Stomach (tissue), 4 donors: ENCODE results near the gene ATAD3B.

Source experiments
- CTCF ChIP-seq, 7 experiments: fragments of 450-650 bp in 4 of 7; fragments of 200-600 bp in 3 of 7; sonication (generic) in 3 of 7; IDR thresholded peaks; one replicate each; pipeline ENCODE4 v1.5.1; 2016 to 2019; ENCODE audit warnings: antibody characterized with exemption in 7 of 7, control low read depth in 2 of 7, mild to moderate bottlenecking in 1 of 7
- EP300 ChIP-seq: sonication (generic); formaldehyde crosslinking; IDR thresholded peaks from one replicate; pipeline ENCODE4 v1.6.1; 2017; ENCODE audit warnings: antibody characterized with exemption
- POLR2A ChIP-seq, 4 donors: fragments of 450-650 bp; IDR thresholded peaks; one replicate each; pipeline ENCODE4 v1.6.1; 2016; ENCODE audit warnings: antibody characterized with exemption in 4 of 4, control low read depth in 2 of 4, mild to moderate bottlenecking in 1 of 4, moderate library complexity in 1 of 4
- POLR2AphosphoS5 ChIP-seq, 3 donors: sonication (generic); formaldehyde crosslinking; IDR thresholded peaks; one replicate each; pipeline ENCODE4 v1.6.1; 2016; ENCODE audit warnings: antibody characterized with exemption in 3 of 3

GRCh38 chr1:1541956-1542765 is 70.6 kb downstream of the ATAD3B start:
- TF ChIP-seq POLR2A (IDR thresholded peaks at IDR 0.05) (no peak), EP300 (no peak), CTCF (IDR thresholded peaks at IDR 0.05) (no peak), POLR2AphosphoS5 (IDR thresholded peaks at IDR 0.05) (no peak)
